Body of pancreas (tissue), 4 donors: ENCODE measurements around the gene TMEM169.

ENCODE experiments used
- POLR2A ChIP-seq, 3 donors: fragments of 450-650 bp; IDR thresholded peaks; one replicate each; pipeline ENCODE4 v1.6.1; 2016; ENCODE audit warnings: antibody characterized with exemption in 3 of 3, mild to moderate bottlenecking in 2 of 3
- TF ChIP-seq, protein P1 (sequence below), 7 experiments: fragments of 450-650 bp in 4 of 7; fragments of 200-600 bp in 3 of 7; sonication (generic) in 3 of 7; IDR thresholded peaks; one replicate each; pipeline ENCODE4 v1.5.1; 2016 to 2019; ENCODE audit warnings: antibody characterized with exemption in 7 of 7

DNA sequence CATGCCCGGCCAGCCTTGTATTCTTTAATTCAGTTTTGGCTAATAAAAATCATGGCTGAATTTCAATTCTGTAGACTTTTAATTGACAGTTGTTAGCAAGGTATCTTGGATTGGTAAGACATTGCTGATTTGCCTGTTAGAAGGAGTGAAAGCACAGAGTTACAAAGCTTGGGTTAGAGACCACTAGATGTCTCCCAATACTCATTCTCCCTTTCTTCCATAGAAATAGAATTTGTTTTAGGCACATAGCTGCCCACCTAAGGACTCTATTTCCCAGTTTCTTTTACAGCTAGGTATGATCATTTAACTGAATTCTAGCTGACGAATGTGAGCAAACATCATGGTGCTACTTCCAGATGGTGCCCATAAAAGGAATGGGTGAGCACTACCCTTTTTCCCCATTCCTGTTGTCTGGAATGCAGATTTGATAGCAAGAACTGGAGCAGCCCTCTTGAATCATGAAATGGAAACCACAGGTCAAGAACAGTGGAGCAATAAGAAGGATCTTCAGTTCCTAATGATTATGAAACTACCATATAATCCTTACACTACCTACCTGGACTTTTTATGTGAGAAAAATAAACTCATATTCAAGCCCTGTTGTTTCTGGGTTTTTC, 17.6 kb upstream of the TMEM169 start:
- TF ChIP-seq, protein P1, sequence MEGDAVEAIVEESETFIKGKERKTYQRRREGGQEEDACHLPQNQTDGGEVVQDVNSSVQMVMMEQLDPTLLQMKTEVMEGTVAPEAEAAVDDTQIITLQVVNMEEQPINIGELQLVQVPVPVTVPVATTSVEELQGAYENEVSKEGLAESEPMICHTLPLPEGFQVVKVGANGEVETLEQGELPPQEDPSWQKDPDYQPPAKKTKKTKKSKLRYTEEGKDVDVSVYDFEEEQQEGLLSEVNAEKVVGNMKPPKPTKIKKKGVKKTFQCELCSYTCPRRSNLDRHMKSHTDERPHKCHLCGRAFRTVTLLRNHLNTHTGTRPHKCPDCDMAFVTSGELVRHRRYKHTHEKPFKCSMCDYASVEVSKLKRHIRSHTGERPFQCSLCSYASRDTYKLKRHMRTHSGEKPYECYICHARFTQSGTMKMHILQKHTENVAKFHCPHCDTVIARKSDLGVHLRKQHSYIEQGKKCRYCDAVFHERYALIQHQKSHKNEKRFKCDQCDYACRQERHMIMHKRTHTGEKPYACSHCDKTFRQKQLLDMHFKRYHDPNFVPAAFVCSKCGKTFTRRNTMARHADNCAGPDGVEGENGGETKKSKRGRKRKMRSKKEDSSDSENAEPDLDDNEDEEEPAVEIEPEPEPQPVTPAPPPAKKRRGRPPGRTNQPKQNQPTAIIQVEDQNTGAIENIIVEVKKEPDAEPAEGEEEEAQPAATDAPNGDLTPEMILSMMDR (IDR thresholded peaks at IDR 0.05) = no peak
- no peak for TF ChIP-seq POLR2A (IDR thresholded peaks at IDR 0.05)
